H9 (cell line): ENCODE data around the gene ECEL1. TPM values are rescaled to one million over a fixed set of nuclear protein-coding genes. Genes with fewer than 3 reads are reported as not detected.

Source experiments
- DNase-seq: peaks from one replicate; pipeline ENCODE4 v3.0.0-alpha.2; 2017
- H2AFZ ChIP-seq: one replicate; pipeline ENCODE4 v1.6.1; 2013; ENCODE audit warnings: mild to moderate bottlenecking, low read length, control low read depth, moderate library complexity
- H2AK5ac ChIP-seq: 2 replicates; pipeline ENCODE4 v1.6.1; 2013; ENCODE audit warnings: low read length, control low read depth, mixed read lengths; ENCODE audit not compliant: insufficient read length
- H2BK120ac ChIP-seq: one replicate; pipeline ENCODE4 v1.6.1; 2013; ENCODE audit warnings: low read depth, mild to moderate bottlenecking, low read length, control low read depth, inconsistent platforms; ENCODE audit not compliant: poor library complexity, severe bottlenecking
- H2BK12ac ChIP-seq: 2 replicates; pipeline ENCODE4 v1.6.1; 2013; ENCODE audit warnings: low read length, control low read depth, mixed read lengths, low read depth; ENCODE audit not compliant: insufficient read length
- H2BK15ac ChIP-seq: 2 replicates; pipeline ENCODE4 v1.6.1; 2013; ENCODE audit warnings: low read depth, low read length, control low read depth
- H2BK20ac ChIP-seq: one replicate; pipeline ENCODE4 v1.6.1; 2013; ENCODE audit warnings: low read depth, mild to moderate bottlenecking, low read length, control low read depth, inconsistent platforms; ENCODE audit not compliant: poor library complexity, severe bottlenecking
- H2BK5ac ChIP-seq: 2 replicates; pipeline ENCODE4 v1.6.1; 2013; ENCODE audit warnings: low read length, control low read depth, mixed read lengths; ENCODE audit not compliant: insufficient read length
- H3K14ac ChIP-seq: 2 replicates; pipeline ENCODE4 v1.6.1; 2013; ENCODE audit warnings: low read length, control low read depth; ENCODE audit not compliant: insufficient read depth
- H3K18ac ChIP-seq: 2 replicates; pipeline ENCODE4 v1.6.1; 2013; ENCODE audit warnings: low read depth, mild to moderate bottlenecking, mixed read lengths, low read length, control low read depth; ENCODE audit not compliant: insufficient read length
- H3K23ac ChIP-seq: 2 replicates; pipeline ENCODE4 v1.6.1; 2013; ENCODE audit warnings: low read length, control low read depth, mixed read lengths, low read depth; ENCODE audit not compliant: insufficient read length
- H3K23me2 ChIP-seq: 2 replicates; pipeline ENCODE4 v1.6.1; 2013; ENCODE audit warnings: low read depth, mild to moderate bottlenecking, mixed read lengths, low read length, control low read depth; ENCODE audit not compliant: insufficient read length, poor library complexity, severe bottlenecking
- H3K27ac ChIP-seq: 2 replicates; pipeline ENCODE4 v1.5.1; 2013; ENCODE audit warnings: low read length, control low read depth, mixed read lengths, low read depth; ENCODE audit not compliant: insufficient read length
- H3K27me3 ChIP-seq: 2 replicates; pipeline ENCODE4 v1.6.1; 2013; ENCODE audit warnings: low read length, control low read depth, inconsistent platforms; ENCODE audit not compliant: insufficient read depth
- H3K4ac ChIP-seq: 2 replicates; pipeline ENCODE4 v1.6.1; 2013; ENCODE audit warnings: low read depth, mild to moderate bottlenecking, control low read depth, inconsistent platforms, low read length, moderate library complexity
- H3K4me1 ChIP-seq: 2 replicates; pipeline ENCODE4 v1.6.1; 2013; ENCODE audit warnings: low read length, control low read depth, inconsistent platforms; ENCODE audit not compliant: insufficient read depth
- H3K4me2 ChIP-seq: 2 replicates; pipeline ENCODE4 v1.6.1; 2013; ENCODE audit warnings: low read length, control low read depth, mixed read lengths; ENCODE audit not compliant: insufficient read length, insufficient read depth
- H3K56ac ChIP-seq: 2 replicates; pipeline ENCODE4 v1.6.1; 2013; ENCODE audit warnings: low read depth, mild to moderate bottlenecking, mixed read lengths, low read length, control low read depth; ENCODE audit not compliant: insufficient read length
- H3K79me1 ChIP-seq: 2 replicates; pipeline ENCODE4 v1.6.1; 2013; ENCODE audit warnings: low read depth, mild to moderate bottlenecking, moderate library complexity, low read length, control low read depth, inconsistent platforms; ENCODE audit not compliant: insufficient read depth, poor library complexity, severe bottlenecking
- H3K79me2 ChIP-seq: 2 replicates; pipeline ENCODE4 v1.6.1; 2013; ENCODE audit warnings: low read length, control low read depth, inconsistent platforms; ENCODE audit not compliant: insufficient read depth
- H3K9ac ChIP-seq: 2 replicates; pipeline ENCODE4 v1.6.1; 2013; ENCODE audit warnings: low read length, control low read depth, mixed read lengths; ENCODE audit not compliant: insufficient read length; ENCODE audit errors: extremely low read depth
- H3K9me3 ChIP-seq: one replicate; pipeline ENCODE4 v1.6.1; 2013; ENCODE audit warnings: low read depth, low read length, inconsistent platforms; ENCODE audit not compliant: control insufficient read depth
- H3T11ph ChIP-seq: one replicate; pipeline ENCODE4 v1.6.1; 2013; ENCODE audit warnings: mild to moderate bottlenecking, low read length, control low read depth, inconsistent platforms
- H4K20me1 ChIP-seq: one replicate; pipeline ENCODE4 v1.6.1; 2013; ENCODE audit not compliant: control insufficient read depth, insufficient read length, insufficient read depth
- H4K5ac ChIP-seq: 2 replicates; pipeline ENCODE4 v1.6.1; 2013; ENCODE audit warnings: low read depth, mild to moderate bottlenecking, mixed read lengths, low read length, control low read depth; ENCODE audit not compliant: insufficient read length
- H4K8ac ChIP-seq: replicated peaks from 2 replicates; pipeline ENCODE4 v1.6.1; 2013; ENCODE audit warnings: low read length, control low read depth, mixed read lengths, low read depth; ENCODE audit not compliant: insufficient read length
- H4K91ac ChIP-seq: 2 replicates; pipeline ENCODE4 v1.6.1; 2013; ENCODE audit warnings: low read depth, mild to moderate bottlenecking, moderate library complexity, mixed read lengths, low read length, control low read depth; ENCODE audit not compliant: insufficient read length
- H3K27ac Mint-ChIP-seq, 3 experiments: 2 replicates in 2 of 3; 3 replicates in 1 of 3; pipeline ENCODE4 v1.8.0; 2020 to 2021; ENCODE audit warnings: mixed read lengths in 3 of 3, mild to moderate bottlenecking in 1 of 3, moderate library complexity in 1 of 3
- H3K27me3 Mint-ChIP-seq: 2 replicates; pipeline ENCODE4 v1.8.0; 2021; ENCODE audit warnings: low read depth, mild to moderate bottlenecking, moderate library complexity, mixed read lengths
- H3K36me3 Mint-ChIP-seq, 3 experiments: 2 replicates in 2 of 3; 3 replicates in 1 of 3; pipeline ENCODE4 v1.8.0; 2020 to 2021; ENCODE audit warnings: low read depth in 3 of 3, mixed read lengths in 3 of 3; ENCODE audit not compliant: insufficient read depth in 1 of 3
- H3K4me1 Mint-ChIP-seq, 2 experiments: 2 replicates each; pipeline ENCODE4 v1.8.0; 2020; ENCODE audit warnings: mixed read lengths in 2 of 2
- H3K4me3 Mint-ChIP-seq, 2 experiments: 2 replicates in 1 of 2; 3 replicates in 1 of 2; pipeline ENCODE4 v1.8.0; 2020 to 2021; ENCODE audit warnings: mild to moderate bottlenecking in 2 of 2, mixed read lengths in 2 of 2, moderate library complexity in 1 of 2
- H3K9me3 Mint-ChIP-seq, 2 experiments: 2 replicates in 1 of 2; 3 replicates in 1 of 2; pipeline ENCODE4 v1.8.0; 2020; ENCODE audit warnings: mild to moderate bottlenecking in 2 of 2, mixed read lengths in 2 of 2, moderate library complexity in 1 of 2
- CTCF ChIP-seq: fragments of 200-600 bp; sonication (generic); conservative IDR thresholded peaks from 3 replicates; pipeline ENCODE4 v1.8.0; 2021; ENCODE audit warnings: antibody characterized with exemption, mild to moderate bottlenecking
- WGBS: extraction: QIAGEN DNeasy Blood & Tissue Kit; methylation state at CpG from one replicate; pipeline ENCODE4 v1.1.7; 2013; ENCODE audit warnings: missing lambda C conversion rate, low lambda C conversion rate, mixed read lengths; ENCODE audit not compliant: insufficient read length; ENCODE audit errors: extremely low coverage; 5-methylcytosine and 5-hydroxymethylcytosine counted together
- total RNA-seq: library from RNA; stranded (reverse); gene quantifications from 2 replicates; pipeline ENCODE4 v1.2.1, GENCODE V29; 2021

ECEL1 gene
- total RNA-seq, 1 experiment from 2014 or later: 8.4 TPM

GRCh38 chr2:232521098-232521497, 33.5 kb upstream of the ECEL1 start:
- Histone ChIP-seq H4K8ac (no peak overlapping the region), H4K5ac (no peak overlapping the region), H3K14ac (no peak overlapping the region), H3K9me3 (no peaks in the 10 kb centered on the region), H3K18ac (no peak overlapping the region), H2AFZ (no peak overlapping the region), H2BK120ac (no peak overlapping the region), H2BK15ac (no peak overlapping the region), H3K9ac (no peak overlapping the region), H3T11ph (no peak overlapping the region), H3K4me2 (no peak overlapping the region), H3K23me2 (peaks cover 14% of the 10 kb centered on the region), H3K27me3 (peaks cover 15% of the 10 kb centered on the region), H3K4ac (no peak overlapping the region), H4K91ac (no peak overlapping the region), H3K56ac (no peak overlapping the region), H3K23ac (no peak overlapping the region), H3K79me2 (no peaks in the 10 kb centered on the region), H2BK5ac (no peak overlapping the region), H2AK5ac (no peak overlapping the region), H4K20me1 (no peaks in the 10 kb centered on the region), H3K4me1 (no peaks in the 10 kb centered on the region), H3K79me1 (no peaks in the 10 kb centered on the region), H3K27ac (no peak overlapping the region), H2BK20ac (no peak overlapping the region), H2BK12ac (no peak overlapping the region)
- no peak for TF ChIP-seq CTCF
- no peaks in the 10 kb centered on the region; a peak in 1 of 5 replicates for H3K9me3 Mint-ChIP-seq
- peaks cover 0 to 1% (median 0%) of the 10 kb centered on the region in 3 experiments; a peak in 1 of 7 replicates for H3K36me3 Mint-ChIP-seq
- peaks cover 62% of the 10 kb centered on the region for H3K27me3 Mint-ChIP-seq
- H3K4me1 Mint-ChIP-seq: peaks cover 9 to 29% of the 10 kb centered on the region in 2 experiments
- no peak for DNase-seq
- no peak overlapping the region for H3K4me3 Mint-ChIP-seq
- no CpG with 5 or more reads among the region's 14 CpGs for WGBS
- H3K27ac Mint-ChIP-seq: no peak overlapping the region
